Peyer's patch (tissue), 4 donors: ENCODE results near the gene TNPO3.
"Not testable (repeated sequence)": the region's sequence is repeated elsewhere in the genome, so short reads cannot be mapped to it uniquely, and the experiment has no call there.

Source experiments
- POLR2A ChIP-seq, 2 donors: fragments of 450-650 bp; IDR thresholded peaks; one replicate each; pipeline ENCODE4 v1.5.1; 2017; ENCODE audit warnings: antibody characterized with exemption in 2 of 2, mild to moderate bottlenecking in 2 of 2, moderate library complexity in 2 of 2
- TF ChIP-seq, protein P1 (sequence below), 6 experiments: fragments of 450-650 bp in 4 of 6; fragments of 200-600 bp in 2 of 6; sonication (generic) in 1 of 6; IDR thresholded peaks; one replicate each; pipeline ENCODE4 v1.5.1; 2017 to 2019; ENCODE audit warnings: antibody characterized with exemption in 6 of 6, mild to moderate bottlenecking in 3 of 6, moderate library complexity in 1 of 6

DNA sequence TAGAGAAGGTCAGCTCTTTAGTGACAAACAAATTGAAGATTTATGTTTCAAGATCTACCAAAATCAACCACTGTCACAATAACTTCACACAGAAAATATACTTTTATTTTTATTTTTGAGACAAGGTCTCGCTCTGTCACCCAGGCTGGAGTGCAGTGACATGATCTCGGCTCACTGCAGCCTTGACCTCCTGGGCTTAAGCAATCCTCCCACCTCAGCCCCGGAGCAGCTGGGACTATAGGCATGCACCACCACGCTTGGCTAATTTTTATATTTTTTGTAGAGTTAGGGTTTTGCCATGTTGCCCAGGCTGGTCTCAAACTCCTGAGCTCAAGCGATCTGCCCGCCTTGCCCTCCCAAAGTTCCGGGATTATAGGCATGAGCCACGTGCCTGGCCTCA lies 60.4 kb downstream of the TNPO3 start:
- TF ChIP-seq, protein P1, sequence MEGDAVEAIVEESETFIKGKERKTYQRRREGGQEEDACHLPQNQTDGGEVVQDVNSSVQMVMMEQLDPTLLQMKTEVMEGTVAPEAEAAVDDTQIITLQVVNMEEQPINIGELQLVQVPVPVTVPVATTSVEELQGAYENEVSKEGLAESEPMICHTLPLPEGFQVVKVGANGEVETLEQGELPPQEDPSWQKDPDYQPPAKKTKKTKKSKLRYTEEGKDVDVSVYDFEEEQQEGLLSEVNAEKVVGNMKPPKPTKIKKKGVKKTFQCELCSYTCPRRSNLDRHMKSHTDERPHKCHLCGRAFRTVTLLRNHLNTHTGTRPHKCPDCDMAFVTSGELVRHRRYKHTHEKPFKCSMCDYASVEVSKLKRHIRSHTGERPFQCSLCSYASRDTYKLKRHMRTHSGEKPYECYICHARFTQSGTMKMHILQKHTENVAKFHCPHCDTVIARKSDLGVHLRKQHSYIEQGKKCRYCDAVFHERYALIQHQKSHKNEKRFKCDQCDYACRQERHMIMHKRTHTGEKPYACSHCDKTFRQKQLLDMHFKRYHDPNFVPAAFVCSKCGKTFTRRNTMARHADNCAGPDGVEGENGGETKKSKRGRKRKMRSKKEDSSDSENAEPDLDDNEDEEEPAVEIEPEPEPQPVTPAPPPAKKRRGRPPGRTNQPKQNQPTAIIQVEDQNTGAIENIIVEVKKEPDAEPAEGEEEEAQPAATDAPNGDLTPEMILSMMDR (IDR thresholded peaks at IDR 0.05), result not testable (repeated sequence)
- not testable (repeated sequence) for TF ChIP-seq POLR2A (IDR thresholded peaks at IDR 0.05)
